HG02623 (cell line): ENCODE measurements around the gene ANO4.
"Not testable (repeated sequence)": the region's sequence is repeated elsewhere in the genome, so short reads cannot be mapped to it uniquely, and the experiment has no call there.

Experiments
- ATAC-seq: cut with Tn5 transposase; IDR thresholded peaks from one replicate; pipeline ENCODE4 v1.9.1; 2021; ENCODE audit warnings: moderate library complexity; ENCODE audit not compliant: unreplicated experiment

Gene ANO4

GRCh38 chr12:100986595-100987547, 192.3 kb downstream of the ANO4 start:
- no peak for ATAC-seq

DNA sequence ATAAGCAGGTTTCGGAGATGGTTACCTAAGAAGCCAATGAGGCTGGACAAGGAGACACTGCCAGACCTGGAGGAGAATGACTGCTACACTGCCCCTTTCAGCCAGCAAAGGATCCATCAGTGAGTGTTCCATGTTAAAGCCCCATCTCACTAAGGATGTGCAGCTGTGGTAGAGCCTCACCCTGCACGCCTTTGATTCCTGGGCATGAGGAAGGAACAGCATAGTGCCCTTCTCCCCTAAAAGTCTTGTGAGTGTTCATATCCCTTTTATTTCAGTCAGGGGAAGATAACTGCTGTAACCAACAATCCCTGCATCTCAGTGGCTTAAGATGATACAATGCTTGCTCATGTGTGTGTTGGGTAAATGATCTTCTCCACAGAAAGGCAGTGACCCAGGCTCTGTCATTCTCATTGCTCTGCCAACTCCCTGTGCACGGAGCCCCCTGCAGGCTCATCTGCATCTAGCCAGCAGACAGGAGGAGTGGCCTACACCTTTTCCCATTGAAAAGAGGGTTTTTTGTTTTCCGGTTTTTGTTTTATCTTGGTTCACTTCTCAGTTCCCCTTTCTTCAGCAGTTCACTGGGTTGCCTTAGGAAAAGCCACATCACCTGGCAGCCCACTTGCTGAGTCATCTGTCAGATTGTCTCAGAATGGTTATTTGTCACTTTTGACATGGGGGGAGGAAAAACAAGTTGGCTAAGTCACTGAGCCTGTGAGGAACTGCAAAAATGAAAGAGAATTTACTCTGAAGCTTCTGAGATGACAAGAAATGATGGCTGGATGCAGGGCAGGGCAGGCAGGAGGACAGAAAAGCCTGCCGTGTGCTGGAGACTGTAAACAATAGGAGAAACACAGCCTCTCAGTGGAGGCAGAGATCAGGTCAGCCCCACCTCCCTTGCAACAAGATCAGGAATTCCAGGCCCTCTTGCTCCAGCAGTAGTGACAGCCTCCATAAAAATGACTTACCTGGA, 193.3 kb downstream of the ANO4 start:
- peak; percentile 96 for ATAC-seq

DNA sequence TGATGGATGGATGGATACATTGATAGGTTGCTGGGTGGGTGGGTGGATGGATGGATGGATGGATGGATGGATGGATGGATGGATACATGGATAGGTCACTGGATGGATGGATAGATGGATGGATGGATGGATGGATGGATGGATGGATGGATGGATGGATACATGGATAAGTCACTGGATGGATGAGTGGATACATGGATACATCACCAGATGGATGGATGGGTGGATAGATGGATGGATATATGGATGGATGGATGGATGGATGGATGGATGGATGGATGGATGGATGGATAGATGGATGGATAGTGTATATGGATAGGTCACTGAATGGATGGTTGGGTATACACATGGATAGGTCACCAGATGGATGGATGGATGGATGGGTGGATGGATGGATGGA, 194.9 kb downstream of the ANO4 start:
- ATAC-seq, result not testable (repeated sequence)

DNA sequence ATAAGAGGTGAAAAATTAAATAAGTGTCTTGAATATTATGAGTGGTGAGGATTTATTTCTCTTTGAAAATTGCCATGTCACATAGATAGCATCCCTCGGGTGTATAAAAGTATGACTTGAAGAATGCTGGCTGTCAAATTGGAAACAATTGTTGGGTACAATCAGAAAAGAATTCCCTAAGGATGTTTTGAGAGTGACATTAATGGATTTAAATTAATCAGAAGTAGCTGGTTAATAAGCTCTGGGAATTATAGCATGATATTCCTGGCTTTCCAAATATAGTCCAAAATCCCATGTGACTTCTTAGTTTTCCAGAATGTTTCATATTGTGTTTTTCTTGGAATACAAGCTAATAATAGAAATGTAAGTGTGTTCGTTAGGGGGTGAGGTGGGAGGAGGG, 196.5 kb downstream of the ANO4 start:
- no peak for ATAC-seq

GRCh38 chr12:100992194-100992593, 197.6 kb downstream of the ANO4 start:
- ATAC-seq, result no peak

- no peak for ATAC-seq
Observed at GRCh38 chr12:100993916-100994450, 199.4 kb downstream of the ANO4 start.

DNA sequence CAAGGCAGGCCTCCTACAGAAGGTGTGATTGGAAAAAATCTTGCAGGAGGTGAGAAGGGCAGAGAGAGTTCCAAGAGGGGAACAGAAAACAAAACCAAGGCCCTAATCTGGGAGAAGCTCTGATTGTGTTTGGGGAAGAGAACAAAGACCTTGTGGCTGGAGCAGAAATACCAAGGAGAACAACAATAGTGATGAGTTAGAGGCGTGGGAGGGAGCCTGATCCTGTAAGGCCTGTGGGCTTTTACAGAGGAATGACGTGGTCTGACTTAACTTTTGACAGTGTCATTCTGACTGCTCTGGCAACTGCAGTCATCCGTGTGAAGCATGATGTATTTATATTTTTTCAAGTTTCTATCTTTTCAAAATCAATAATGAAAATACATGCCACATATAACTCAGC, 200.6 kb downstream of the ANO4 start:
- peak; percentile 74 for ATAC-seq

GRCh38 chr12:100995771-100996170, 201.2 kb downstream of the ANO4 start:
- peak; percentile 50 for ATAC-seq

GRCh38 chr12:101001669-101002068, 207.1 kb downstream of the ANO4 start:
- peak; percentile 82 for ATAC-seq

DNA sequence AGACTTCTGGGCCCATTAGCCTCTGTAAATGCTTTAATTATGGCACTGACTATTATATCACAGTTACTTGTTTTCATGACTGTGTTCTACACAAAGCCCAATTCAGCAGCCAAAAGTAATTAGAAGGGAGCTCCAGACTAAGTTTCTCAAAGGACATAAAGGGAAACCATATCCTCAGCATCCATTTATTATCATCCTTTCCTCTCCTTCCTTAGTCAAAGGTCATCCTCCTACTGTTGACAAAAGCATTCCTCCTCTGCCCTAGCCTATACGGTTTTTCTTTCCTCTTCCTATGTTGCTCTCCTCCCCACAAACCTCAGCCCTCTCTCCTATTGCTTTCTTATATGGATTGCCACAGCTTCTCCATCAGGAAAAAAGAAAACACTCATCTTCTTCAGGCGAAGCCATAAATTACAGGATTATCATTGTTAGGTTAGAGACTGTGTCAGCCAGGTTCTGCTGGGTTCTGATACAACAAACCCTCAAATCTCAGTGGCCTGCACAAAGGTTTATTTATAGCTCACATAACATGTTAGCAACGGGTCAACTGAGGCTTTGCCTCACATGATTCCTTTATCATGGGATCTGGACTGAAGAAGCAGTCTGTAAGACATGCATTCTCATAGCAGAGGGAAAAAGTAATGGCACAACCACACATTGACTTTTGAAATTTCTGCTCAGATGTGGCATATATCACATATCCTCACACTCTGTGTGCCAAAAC, 208.3 kb downstream of the ANO4 start:
- no peak for ATAC-seq

GRCh38 chr12:101004898-101005297, 210.3 kb downstream of the ANO4 start:
- ATAC-seq, result no peak

DNA sequence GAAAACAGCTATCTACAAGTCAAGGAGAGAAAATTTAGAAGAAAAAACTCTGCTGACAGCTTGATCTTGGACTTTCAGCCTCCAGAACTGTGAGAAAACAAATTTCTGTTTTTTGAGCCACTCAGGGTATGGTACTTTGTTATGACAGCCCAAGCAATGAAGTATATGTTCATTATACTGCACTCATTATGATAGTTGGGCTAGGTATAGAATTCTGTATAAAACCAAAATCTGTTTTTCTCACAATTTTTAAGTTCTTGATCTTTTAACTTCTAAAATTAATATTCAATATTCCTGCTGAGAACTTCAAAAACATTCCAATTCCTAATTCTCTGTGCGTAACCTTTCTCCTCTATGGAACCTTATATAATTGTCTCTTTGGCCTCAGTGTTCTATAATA, 214.7 kb downstream of the ANO4 start:
- no peak for ATAC-seq

DNA sequence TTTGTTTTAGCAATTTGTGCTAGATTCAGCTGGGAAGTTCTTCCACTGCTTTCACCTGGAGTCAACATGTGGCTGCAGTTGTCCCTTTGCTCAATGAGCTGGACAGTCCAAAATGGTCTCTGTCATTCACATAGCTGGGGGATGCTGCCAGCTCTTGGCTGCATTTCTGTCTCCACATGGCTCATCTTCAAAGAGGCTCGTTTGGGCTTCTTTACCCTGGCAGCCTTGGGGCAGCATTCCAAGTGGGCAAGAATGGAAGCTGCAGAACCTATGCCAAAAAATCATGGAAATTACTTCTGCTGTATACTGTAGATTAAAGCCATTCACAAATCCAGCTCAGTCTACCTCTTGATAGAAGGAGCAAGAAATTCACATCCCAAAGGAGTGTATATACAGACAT, 216.3 kb downstream of the ANO4 start:
- no peak for ATAC-seq

DNA sequence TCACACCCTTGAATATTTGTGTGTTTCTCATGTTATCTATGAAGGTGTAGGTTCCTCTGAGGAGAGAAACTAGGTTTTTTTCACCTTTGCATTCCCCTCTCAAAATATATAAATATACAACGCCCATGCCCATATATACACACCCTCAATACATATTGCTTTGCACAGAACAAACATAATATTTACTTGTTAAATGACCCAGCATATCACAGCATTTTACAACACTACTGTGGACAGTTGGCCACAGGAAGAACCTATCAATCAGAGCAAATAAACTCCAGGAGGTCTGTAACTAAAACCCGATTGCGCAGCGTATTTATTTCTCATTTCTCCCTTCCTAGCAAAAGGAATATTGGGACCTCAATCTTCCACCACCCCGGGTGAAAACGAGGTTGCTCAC, 219.4 kb downstream of the ANO4 start:
- no peak for ATAC-seq

DNA sequence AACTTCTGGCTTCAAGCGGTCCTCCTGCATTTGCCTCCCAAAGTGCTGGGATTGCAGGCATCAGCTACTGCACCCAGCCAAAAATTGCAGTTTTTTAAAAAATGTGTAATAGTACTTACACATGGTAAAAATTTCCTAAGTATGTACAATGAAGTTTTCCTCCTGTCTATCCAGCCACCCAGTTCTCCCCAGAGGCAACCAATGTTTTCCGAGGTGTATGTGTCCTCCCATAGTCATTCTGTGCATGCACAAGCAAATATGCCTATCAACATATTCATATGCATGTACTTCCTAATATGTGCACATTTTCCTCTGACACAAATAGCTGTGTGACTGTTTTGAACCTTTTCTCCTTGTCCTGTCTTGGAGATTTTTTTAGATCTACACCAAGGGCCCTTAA, 220.5 kb downstream of the ANO4 start:
- ATAC-seq, result no peak

DNA sequence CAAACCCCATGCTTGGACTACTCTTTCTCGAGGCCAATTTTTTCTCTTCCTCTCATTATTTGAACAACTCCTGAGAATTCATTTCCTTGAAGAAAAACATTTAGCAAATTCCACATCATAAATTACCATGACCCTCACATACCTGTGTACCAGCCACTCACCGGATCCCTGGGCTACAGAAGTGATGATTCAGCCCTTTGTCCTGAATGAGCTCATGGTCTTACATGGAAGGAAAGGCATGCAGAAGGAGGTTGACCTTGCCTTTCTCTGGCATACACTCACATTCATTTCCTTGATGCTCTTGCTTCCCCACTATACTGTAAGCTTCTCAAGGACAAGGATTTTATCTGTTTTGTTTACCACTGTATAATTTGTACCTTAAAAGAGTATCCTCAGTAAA, 224.0 kb downstream of the ANO4 start:
- ATAC-seq, result no peak

DNA sequence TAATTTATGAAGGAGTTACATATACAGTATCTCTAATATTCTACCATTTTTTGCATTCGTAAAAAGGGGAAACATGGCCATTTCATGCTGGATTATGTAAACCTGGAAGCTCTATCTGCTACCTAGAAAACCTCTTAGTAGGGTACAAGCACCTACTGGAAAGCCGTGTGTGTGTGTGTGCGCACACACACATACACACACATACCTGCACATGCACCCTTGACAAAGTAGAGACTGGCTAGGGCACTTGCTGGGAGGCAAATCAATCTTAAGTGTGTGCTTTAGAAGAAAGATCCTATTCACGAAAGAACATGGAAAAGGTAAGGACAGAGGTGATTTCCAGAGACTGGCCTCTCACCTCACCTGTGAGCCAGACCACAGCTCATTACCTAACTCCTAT, 224.6 kb downstream of the ANO4 start:
- no peak for ATAC-seq

DNA sequence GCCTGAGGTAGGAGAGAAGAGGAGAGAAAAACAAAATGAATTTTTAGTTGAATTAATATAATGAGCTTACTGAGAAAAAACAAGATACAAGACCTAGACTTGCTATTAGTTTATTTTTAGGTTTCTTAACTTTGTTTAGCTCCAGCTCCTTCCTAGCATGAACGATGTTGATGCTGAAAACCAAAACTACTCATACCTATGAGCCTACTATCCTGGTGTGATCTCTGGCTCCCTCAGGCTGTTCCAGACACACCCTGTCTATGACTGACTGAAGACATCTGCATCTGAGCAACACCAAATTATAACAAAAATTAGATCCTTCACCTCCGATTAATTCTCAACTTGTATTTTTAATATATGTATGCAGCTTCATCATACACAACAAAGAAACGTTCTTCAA, 225.1 kb downstream of the ANO4 start:
- no peak for ATAC-seq

GRCh38 chr12:101021442-101021841, 226.9 kb downstream of the ANO4 start:
- no peak for ATAC-seq

DNA sequence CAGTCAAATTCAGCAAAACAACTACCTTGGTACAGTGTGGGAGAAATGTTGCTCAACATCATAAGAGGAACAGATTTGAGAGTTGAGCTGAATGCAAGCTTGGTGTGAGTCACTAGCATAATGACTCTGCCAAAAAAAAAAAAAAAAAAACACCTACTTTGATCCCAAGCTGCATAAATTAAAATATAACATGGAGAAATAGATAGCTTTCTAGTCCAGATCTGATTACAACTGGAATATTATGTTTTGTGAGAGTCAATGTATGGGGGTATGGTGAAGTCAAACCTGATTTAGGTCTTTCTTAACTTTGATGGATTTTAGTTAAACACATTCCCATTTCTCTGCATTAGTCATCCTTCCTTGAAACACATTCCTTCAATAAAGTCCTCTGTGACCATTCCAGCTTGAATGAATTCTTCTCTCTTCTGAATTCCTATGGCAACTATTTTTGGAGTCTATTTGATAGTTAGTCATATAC, 227.4 kb downstream of the ANO4 start:
- ATAC-seq, result no peak

GRCh38 chr12:101027200-101027599, 232.6 kb downstream of the ANO4 start:
- no peak for ATAC-seq
